GM23338 (cell line): ENCODE data around the gene WDR41. TPM values are rescaled to one million over a fixed set of nuclear protein-coding genes. Genes with fewer than 3 reads are reported as not detected.

Experiments
- ATAC-seq: fragments of 200-7000 bp; cut with Tn5 transposase; 3 replicates; pipeline ENCODE4 v1.9.1; 2020
- DNase-seq: peaks from one replicate; pipeline ENCODE4 v3.0.0-alpha.2; 2015; ENCODE audit warnings: low spot score
- H2AFZ ChIP-seq: fragments of 200-600 bp; sonication (generic); 2 replicates; pipeline ENCODE4 v1.8.0; 2016; ENCODE audit warnings: antibody characterized with exemption, mild to moderate bottlenecking, moderate library complexity
- H3F3A ChIP-seq: fragments of 200-600 bp; sonication (generic); replicated peaks from 2 replicates; pipeline ENCODE4 v1.8.0; 2017; ENCODE audit warnings: antibody characterized with exemption, mixed run types, low read depth
- H3K27ac ChIP-seq: fragments of 200-600 bp; sonication (generic); 2 replicates; pipeline ENCODE4 v1.6.1; 2016; ENCODE audit warnings: low read depth
- H3K27me3 ChIP-seq: fragments of 200-600 bp; sonication (generic); 2 replicates; pipeline ENCODE4 v1.8.0; 2016; ENCODE audit warnings: mild to moderate bottlenecking, mixed run types, moderate library complexity; ENCODE audit not compliant: insufficient read depth
- H3K36me3 ChIP-seq: fragments of 200-600 bp; sonication (generic); 2 replicates; pipeline ENCODE4 v1.8.0; 2016; ENCODE audit warnings: mild to moderate bottlenecking; ENCODE audit not compliant: insufficient read depth
- H3K4me1 ChIP-seq: fragments of 200-600 bp; sonication (generic); 2 replicates; pipeline ENCODE4 v1.8.0; 2016; ENCODE audit warnings: mild to moderate bottlenecking, moderate library complexity; ENCODE audit not compliant: insufficient read depth
- H3K4me2 ChIP-seq: fragments of 200-600 bp; sonication (generic); 2 replicates; pipeline ENCODE4 v1.7.1; 2017; ENCODE audit warnings: mixed run types
- H3K4me3 ChIP-seq: fragments of 200-600 bp; sonication (generic); 2 replicates; pipeline ENCODE4 v1.6.1; 2016; ENCODE audit warnings: mixed run types
- H3K79me2 ChIP-seq: fragments of 200-600 bp; sonication (generic); replicated peaks from 2 replicates; pipeline ENCODE4 v1.8.0; 2017; ENCODE audit warnings: mild to moderate bottlenecking; ENCODE audit not compliant: insufficient read depth
- H3K9me2 ChIP-seq: fragments of 200-600 bp; sonication (generic); 2 replicates; pipeline ENCODE4 v1.8.0; 2017; ENCODE audit not compliant: insufficient read depth
- H4K20me1 ChIP-seq: fragments of 200-600 bp; sonication (generic); replicated peaks from 2 replicates; pipeline ENCODE4 v1.8.0; 2017; ENCODE audit warnings: mild to moderate bottlenecking; ENCODE audit not compliant: insufficient read depth
- H3K27ac Mint-ChIP-seq: 2 replicates; pipeline ENCODE4 v1.8.0; 2020; ENCODE audit warnings: inconsistent platforms, mild to moderate bottlenecking, moderate library complexity, mixed read lengths
- H3K27me3 Mint-ChIP-seq: 3 replicates; pipeline ENCODE4 v1.8.0; 2022; ENCODE audit warnings: low read depth, mild to moderate bottlenecking, moderate library complexity, mixed read lengths, inconsistent platforms; ENCODE audit not compliant: insufficient read depth, poor library complexity
- H3K36me3 Mint-ChIP-seq: 3 replicates; pipeline ENCODE4 v1.8.0; 2021; ENCODE audit warnings: low read depth, mild to moderate bottlenecking, inconsistent platforms, moderate library complexity, mixed read lengths
- H3K4me1 Mint-ChIP-seq: 3 replicates; pipeline ENCODE4 v1.8.0; 2020; ENCODE audit warnings: mild to moderate bottlenecking, inconsistent platforms, mixed read lengths
- H3K4me3 Mint-ChIP-seq: 3 replicates; pipeline ENCODE4 v1.8.0; 2021; ENCODE audit warnings: moderate library complexity, mild to moderate bottlenecking, inconsistent platforms, mixed read lengths
- H3K9me3 Mint-ChIP-seq: 3 replicates; pipeline ENCODE4 v1.8.0; 2020; ENCODE audit warnings: moderate library complexity, mild to moderate bottlenecking, inconsistent platforms, mixed read lengths
- EZH2phosphoT487 ChIP-seq: fragments of 200-600 bp; sonication (generic); IDR thresholded peaks from one replicate; pipeline ENCODE4 v1.8.1; 2018; ENCODE audit warnings: antibody characterized with exemption; ENCODE audit not compliant: unreplicated experiment
- JUNB ChIP-seq: IDR thresholded peaks from one replicate; pipeline ENCODE4 v1.6.1; 2016; ENCODE audit warnings: antibody characterized with exemption; ENCODE audit not compliant: unreplicated experiment
- NANOG ChIP-seq: IDR thresholded peaks from 2 replicates; pipeline ENCODE4 v1.6.1; 2016; ENCODE audit warnings: antibody characterized with exemption, borderline replicate concordance
- POLR2AphosphoS5 ChIP-seq: IDR thresholded peaks from 2 replicates; pipeline ENCODE4 v1.6.1; 2016; ENCODE audit warnings: antibody characterized with exemption, low read depth
- STAT1 ChIP-seq: IDR thresholded peaks from one replicate; pipeline ENCODE4 v1.6.1; 2016; ENCODE audit warnings: antibody characterized with exemption; ENCODE audit not compliant: unreplicated experiment
- ZNF114 ChIP-seq: fragments of 250-450 bp; sonication (Bioruptor Pico); IDR thresholded peaks from 2 replicates; pipeline ENCODE4 v1.5.0; 2020; ENCODE audit warnings: mild to moderate bottlenecking, moderate library complexity
- ZNF331 ChIP-seq: fragments of 250-450 bp; sonication (Bioruptor Pico); IDR thresholded peaks from 2 replicates; pipeline ENCODE4 v1.5.0; 2020; ENCODE audit warnings: low read depth, mild to moderate bottlenecking, moderate library complexity
- polyA plus RNA-seq: library from polyadenylated mRNA; unstranded; fragments of >200 nt; fragmentation: Nextera tagmentation; extraction: Ambion mirVana; gene quantifications from 2 replicates; pipeline ENCODE4 v1.2.1, GENCODE V29; 2016
- total RNA-seq: library from RNA; depleted of rRNA; stranded (reverse); fragments of >200 nt; shearing (Covaris generic); gene quantifications from 2 replicates; pipeline ENCODE4 v1.2.3, GENCODE V29; 2014
- TF ChIP-seq, protein P1 (sequence below), 2 experiments: fragments of 200-600 bp in 1 of 2; sonication (generic) in 1 of 2; conservative IDR thresholded peaks; 2 replicates each; pipeline versions ENCODE4 v1.5.1 to v1.6.1; 2016 to 2017; ENCODE audit warnings: antibody characterized with exemption in 2 of 2, low read depth in 2 of 2, mild to moderate bottlenecking in 2 of 2, moderate library complexity in 1 of 2
- TF ChIP-seq, protein P2 (sequence below): IDR thresholded peaks from 2 replicates; pipeline ENCODE4 v1.6.1; 2016; ENCODE audit warnings: antibody characterized with exemption
- TF ChIP-seq, protein P3 (sequence below): IDR thresholded peaks from one replicate; pipeline ENCODE4 v1.6.1; 2018; ENCODE audit warnings: antibody characterized with exemption; ENCODE audit not compliant: unreplicated experiment

Gene WDR41
- total and polyA plus RNA-seq, 2 experiments from 2014 or later, result 19.1 to 40.4 TPM

DNA sequence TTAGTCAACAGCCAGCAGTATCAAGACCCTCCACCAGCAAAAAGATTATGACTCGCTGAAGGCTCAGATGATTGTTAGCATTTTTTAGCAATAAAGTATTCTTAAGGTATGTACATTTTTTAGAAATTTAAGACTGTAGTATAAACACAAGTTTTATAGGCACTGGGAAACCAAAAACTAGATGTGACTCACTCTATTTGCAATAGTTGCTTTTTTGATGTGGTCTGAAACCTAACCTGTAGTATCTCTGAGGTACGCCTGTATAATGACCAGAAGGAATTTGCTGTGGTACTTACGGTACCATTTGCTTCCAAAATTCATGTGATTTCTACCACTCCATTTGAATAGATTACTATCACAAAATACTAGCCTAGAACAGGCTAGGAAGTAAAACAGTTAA lies 60.8 kb downstream of the WDR41 start:
- H3K36me3 Mint-ChIP-seq, result peaks cover 4% of the 10 kb centered on the region; the same call in 1 of the 3 replicates
- ATAC-seq, result no peak

DNA sequence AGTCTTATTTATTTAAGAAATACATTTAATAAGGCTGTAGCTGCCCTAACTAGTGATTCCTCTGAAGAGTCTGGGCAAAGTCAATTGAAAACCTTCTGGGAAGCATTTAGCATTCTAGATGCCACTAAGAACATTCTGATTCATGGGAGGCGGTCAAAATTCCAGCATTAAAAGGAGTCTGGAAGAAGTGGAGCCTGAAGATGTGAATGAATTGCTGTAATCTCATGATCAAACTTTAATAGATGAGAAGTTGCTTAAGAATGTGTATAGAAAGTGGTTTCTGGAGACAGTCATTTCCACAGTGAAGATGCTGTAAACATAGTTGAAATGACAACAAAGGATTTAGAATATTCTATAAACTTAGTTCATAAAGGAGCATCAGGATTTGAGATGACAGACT lies 61.4 kb downstream of the WDR41 start:
- no peaks in the 10 kb centered on the region for H3K9me2 ChIP-seq
- no peak for ATAC-seq
- peaks cover 2% of the 10 kb centered on the region for H3K27me3 Mint-ChIP-seq
- H3K27ac Mint-ChIP-seq, result no peak overlapping the region
- no peaks in the 10 kb centered on the region for H4K20me1 ChIP-seq
- no peak for DNase-seq
- no peak overlapping the region for H3K4me2 ChIP-seq
- no peaks in the 10 kb centered on the region for H3K27me3 ChIP-seq
- no peaks in the 10 kb centered on the region for H3K9me3 Mint-ChIP-seq
- no peaks in the 10 kb centered on the region for H3K4me1 Mint-ChIP-seq
- H3F3A ChIP-seq, result no peaks in the 10 kb centered on the region
- peaks cover 3% of the 10 kb centered on the region; the same call in 1 of the 3 replicates for H3K36me3 Mint-ChIP-seq
- no peaks in the 10 kb centered on the region for H3K4me1 ChIP-seq
- H3K4me3 ChIP-seq, result no peak overlapping the region
- no peak for TF ChIP-seq POLR2AphosphoS5
- no peak for TF ChIP-seq STAT1
- TF ChIP-seq, protein P1, sequence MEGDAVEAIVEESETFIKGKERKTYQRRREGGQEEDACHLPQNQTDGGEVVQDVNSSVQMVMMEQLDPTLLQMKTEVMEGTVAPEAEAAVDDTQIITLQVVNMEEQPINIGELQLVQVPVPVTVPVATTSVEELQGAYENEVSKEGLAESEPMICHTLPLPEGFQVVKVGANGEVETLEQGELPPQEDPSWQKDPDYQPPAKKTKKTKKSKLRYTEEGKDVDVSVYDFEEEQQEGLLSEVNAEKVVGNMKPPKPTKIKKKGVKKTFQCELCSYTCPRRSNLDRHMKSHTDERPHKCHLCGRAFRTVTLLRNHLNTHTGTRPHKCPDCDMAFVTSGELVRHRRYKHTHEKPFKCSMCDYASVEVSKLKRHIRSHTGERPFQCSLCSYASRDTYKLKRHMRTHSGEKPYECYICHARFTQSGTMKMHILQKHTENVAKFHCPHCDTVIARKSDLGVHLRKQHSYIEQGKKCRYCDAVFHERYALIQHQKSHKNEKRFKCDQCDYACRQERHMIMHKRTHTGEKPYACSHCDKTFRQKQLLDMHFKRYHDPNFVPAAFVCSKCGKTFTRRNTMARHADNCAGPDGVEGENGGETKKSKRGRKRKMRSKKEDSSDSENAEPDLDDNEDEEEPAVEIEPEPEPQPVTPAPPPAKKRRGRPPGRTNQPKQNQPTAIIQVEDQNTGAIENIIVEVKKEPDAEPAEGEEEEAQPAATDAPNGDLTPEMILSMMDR (conservative IDR thresholded peaks at IDR 0.05; ENCODE audit: low read depth in 2 of 2), result no peak
- TF ChIP-seq JUNB, result no peak
- no peak for TF ChIP-seq EZH2phosphoT487
- TF ChIP-seq ZNF331, result no peak
- no peak for TF ChIP-seq NANOG
- TF ChIP-seq, protein P2, sequence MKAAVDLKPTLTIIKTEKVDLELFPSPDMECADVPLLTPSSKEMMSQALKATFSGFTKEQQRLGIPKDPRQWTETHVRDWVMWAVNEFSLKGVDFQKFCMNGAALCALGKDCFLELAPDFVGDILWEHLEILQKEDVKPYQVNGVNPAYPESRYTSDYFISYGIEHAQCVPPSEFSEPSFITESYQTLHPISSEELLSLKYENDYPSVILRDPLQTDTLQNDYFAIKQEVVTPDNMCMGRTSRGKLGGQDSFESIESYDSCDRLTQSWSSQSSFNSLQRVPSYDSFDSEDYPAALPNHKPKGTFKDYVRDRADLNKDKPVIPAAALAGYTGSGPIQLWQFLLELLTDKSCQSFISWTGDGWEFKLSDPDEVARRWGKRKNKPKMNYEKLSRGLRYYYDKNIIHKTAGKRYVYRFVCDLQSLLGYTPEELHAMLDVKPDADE, result no peak
- TF ChIP-seq ZNF114 (CRISPR knock-in tag), result no peak
- TF ChIP-seq, protein P3, sequence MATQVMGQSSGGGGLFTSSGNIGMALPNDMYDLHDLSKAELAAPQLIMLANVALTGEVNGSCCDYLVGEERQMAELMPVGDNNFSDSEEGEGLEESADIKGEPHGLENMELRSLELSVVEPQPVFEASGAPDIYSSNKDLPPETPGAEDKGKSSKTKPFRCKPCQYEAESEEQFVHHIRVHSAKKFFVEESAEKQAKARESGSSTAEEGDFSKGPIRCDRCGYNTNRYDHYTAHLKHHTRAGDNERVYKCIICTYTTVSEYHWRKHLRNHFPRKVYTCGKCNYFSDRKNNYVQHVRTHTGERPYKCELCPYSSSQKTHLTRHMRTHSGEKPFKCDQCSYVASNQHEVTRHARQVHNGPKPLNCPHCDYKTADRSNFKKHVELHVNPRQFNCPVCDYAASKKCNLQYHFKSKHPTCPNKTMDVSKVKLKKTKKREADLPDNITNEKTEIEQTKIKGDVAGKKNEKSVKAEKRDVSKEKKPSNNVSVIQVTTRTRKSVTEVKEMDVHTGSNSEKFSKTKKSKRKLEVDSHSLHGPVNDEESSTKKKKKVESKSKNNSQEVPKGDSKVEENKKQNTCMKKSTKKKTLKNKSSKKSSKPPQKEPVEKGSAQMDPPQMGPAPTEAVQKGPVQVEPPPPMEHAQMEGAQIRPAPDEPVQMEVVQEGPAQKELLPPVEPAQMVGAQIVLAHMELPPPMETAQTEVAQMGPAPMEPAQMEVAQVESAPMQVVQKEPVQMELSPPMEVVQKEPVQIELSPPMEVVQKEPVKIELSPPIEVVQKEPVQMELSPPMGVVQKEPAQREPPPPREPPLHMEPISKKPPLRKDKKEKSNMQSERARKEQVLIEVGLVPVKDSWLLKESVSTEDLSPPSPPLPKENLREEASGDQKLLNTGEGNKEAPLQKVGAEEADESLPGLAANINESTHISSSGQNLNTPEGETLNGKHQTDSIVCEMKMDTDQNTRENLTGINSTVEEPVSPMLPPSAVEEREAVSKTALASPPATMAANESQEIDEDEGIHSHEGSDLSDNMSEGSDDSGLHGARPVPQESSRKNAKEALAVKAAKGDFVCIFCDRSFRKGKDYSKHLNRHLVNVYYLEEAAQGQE, result no peak
- H3K36me3 ChIP-seq, result 0 out of 2 replicates have a peak, but pooled peaks cover 7% of the 10 kb centered on the region
- H3K4me3 Mint-ChIP-seq, result no peak overlapping the region
- no peak overlapping the region for H2AFZ ChIP-seq
- no peaks in the 10 kb centered on the region for H3K79me2 ChIP-seq
- H3K27ac ChIP-seq, result no peak overlapping the region

More for the DNA sequence above, 60.8 kb downstream of the WDR41 start:
- no peaks in the 10 kb centered on the region for H3K4me1 ChIP-seq
- Mint-ChIP-seq H3K27me3 (peaks cover 2% of the 10 kb centered on the region), H3K9me3 (no peaks in the 10 kb centered on the region), H3K27ac (no peak overlapping the region), H3K4me1 (no peaks in the 10 kb centered on the region), H3K4me3 (no peak overlapping the region)
- no peaks in the 10 kb centered on the region for H3K9me2 ChIP-seq
- no peaks in the 10 kb centered on the region for H3K79me2 ChIP-seq
- no peak for DNase-seq
- H3F3A ChIP-seq, result no peaks in the 10 kb centered on the region
- H3K4me3 ChIP-seq, result no peak overlapping the region
- TF ChIP-seq, protein P3, result no peak
- TF ChIP-seq JUNB (no peak), EZH2phosphoT487 (no peak), STAT1 (no peak), ZNF114 (CRISPR knock-in tag) (no peak)
- no peaks in the 10 kb centered on the region for H3K27me3 ChIP-seq
- H3K4me2 ChIP-seq, result no peak overlapping the region
- no peak overlapping the region for H2AFZ ChIP-seq
- no peaks in the 10 kb centered on the region for H4K20me1 ChIP-seq
- H3K27ac ChIP-seq, result no peak overlapping the region
- H3K36me3 ChIP-seq, result 0 out of 2 replicates have a peak, but pooled peaks cover 7% of the 10 kb centered on the region
